ENCODE measurements around the gene PEX11G.

Gene PEX11G

GRCh38 chr19:7492558-7492957 lies 3.7 kb upstream of the PEX11G start:
- no peak for DNase-seq

- DNase-seq = peak; percentile 46
Observed at GRCh38 chr19:7492142-7492541, 3.3 kb upstream of the PEX11G start.

GRCh38 chr19:7489609-7490044 lies 792 bp upstream of the PEX11G start:
- no peak for DNase-seq

- DNase-seq = no peak
Observed at GRCh38 chr19:7486923-7487322, 1.9 kb downstream of the PEX11G start.

GRCh38 chr19:7483720-7484201 lies 5.1 kb downstream of the PEX11G start:
- no peak for DNase-seq

GRCh38 chr19:7482584-7483439 lies 6.0 kb downstream of the PEX11G start:
- no peak for DNase-seq

- no peak for DNase-seq
Observed at GRCh38 chr19:7480970-7481255, 7.9 kb downstream of the PEX11G start.

- no peak for DNase-seq
Observed at GRCh38 chr19:7480222-7480969, 8.4 kb downstream of the PEX11G start.

GRCh38 chr19:7478843-7479227 lies 10.0 kb downstream of the PEX11G start:
- no peak for DNase-seq

- no peak for DNase-seq
Observed at GRCh38 chr19:7478173-7478842, 10.5 kb downstream of the PEX11G start.

GRCh38 chr19:7477758-7478157 lies 11.1 kb downstream of the PEX11G start:
- DNase-seq = no peak

- DNase-seq = no peak
Observed at GRCh38 chr19:7476777-7477494, 11.9 kb downstream of the PEX11G start.

GRCh38 chr19:7476241-7476640 lies 12.6 kb downstream of the PEX11G start:
- DNase-seq = peak; percentile 18

- no peak for DNase-seq
Observed at GRCh38 chr19:7475665-7476064, 13.2 kb downstream of the PEX11G start.

GRCh38 chr19:7471696-7472615 lies 16.9 kb downstream of the PEX11G start:
- no peak for DNase-seq

- no peak for DNase-seq
Observed at GRCh38 chr19:7470540-7471305, 18.1 kb downstream of the PEX11G start.

GRCh38 chr19:7469669-7470285 lies 19.1 kb downstream of the PEX11G start:
- DNase-seq = no peak

GRCh38 chr19:7468840-7469239 lies 20.0 kb downstream of the PEX11G start:
- DNase-seq = no peak

- DNase-seq = no peak
Observed at GRCh38 chr19:7467009-7467989, 21.5 kb downstream of the PEX11G start.
